Tibial nerve (tissue), 4 donors: Measurements from ENCODE around the gene CWF19L1. TPM values are rescaled to one million over a fixed set of nuclear protein-coding genes. Genes with fewer than 3 reads are reported as not detected.

ENCODE experiments used
- DNase-seq, 2 donors: peaks; one replicate each; pipeline ENCODE4 v3.0.0-alpha.2; 2019; ENCODE audit warnings: low spot score in 2 of 2
- H3K27ac ChIP-seq, 4 donors: fragments of 200-600 bp; sonication (generic) in 3 of 4; one replicate each; pipeline ENCODE4 v1.5.1; 2017 to 2019; ENCODE audit warnings: mild to moderate bottlenecking in 1 of 4
- H3K27me3 ChIP-seq, 2 donors: fragments of 200-600 bp; sonication (generic) in 1 of 2; one replicate each; pipeline versions ENCODE4 v1.5.1 to v1.6.0; 2017 to 2019
- H3K36me3 ChIP-seq, 3 donors: fragments of 200-600 bp; sonication (generic); one replicate each; pipeline ENCODE4 v1.5.1; 2018 to 2019
- H3K4me1 ChIP-seq, 4 donors: fragments of 200-600 bp; sonication (generic) in 3 of 4; one replicate each; pipeline ENCODE4 v1.5.1; 2017 to 2019
- H3K4me3 ChIP-seq, 4 donors: fragments of 200-600 bp; sonication (generic) in 3 of 4; one replicate each; pipeline ENCODE4 v1.5.1; 2017 to 2019; ENCODE audit warnings: mild to moderate bottlenecking in 1 of 4, moderate library complexity in 1 of 4
- H3K9me3 ChIP-seq, 4 donors: fragments of 200-600 bp; sonication (generic) in 3 of 4; one replicate each; pipeline ENCODE4 v1.5.1; 2017 to 2019
- CTCF ChIP-seq, 5 experiments: fragments of 200-600 bp in 3 of 5; fragments of 450-650 bp in 2 of 5; sonication (generic) in 3 of 5; IDR thresholded peaks; one replicate each; pipeline ENCODE4 v1.5.1; 2016 to 2019; ENCODE audit warnings: antibody characterized with exemption in 5 of 5, mild to moderate bottlenecking in 3 of 5, moderate library complexity in 2 of 5
- EP300 ChIP-seq, 2 donors: sonication (generic); formaldehyde crosslinking; IDR thresholded peaks; one replicate each; pipeline ENCODE4 v1.6.1; 2017; ENCODE audit warnings: antibody characterized with exemption in 2 of 2, mild to moderate bottlenecking in 1 of 2
- POLR2A ChIP-seq, 2 donors: fragments of 450-650 bp; IDR thresholded peaks; one replicate each; pipeline ENCODE4 v1.6.1; 2017; ENCODE audit warnings: antibody characterized with exemption in 2 of 2, mild to moderate bottlenecking in 2 of 2, moderate library complexity in 2 of 2
- WGBS, 2 donors: methylation state at CpG; one replicate each; pipeline ENCODE4 v1.1.5; 2018; 5-methylcytosine and 5-hydroxymethylcytosine counted together
- total RNA-seq, 4 donors: library from RNA; depleted of rRNA; stranded (reverse); fragments of >200 nt; gene quantifications; one replicate each; pipeline ENCODE4 v1.1.0, GENCODE V29; 2016

Gene CWF19L1
- total RNA-seq, 4 donors from 2014 or later = 21.9 to 35.9 (median 26.1) TPM

- Histone ChIP-seq H3K36me3 (peaks cover 0 to 41% (median 7%) of the 10 kb centered on the region in 3 donors), H3K27me3 (no peaks in the 10 kb centered on the region), H3K9me3 (no peaks in the 10 kb centered on the region), H3K27ac (peak overlapping the region; percentile 28 to 87 (median 76)), H3K4me1 (peaks cover 0 to 25% (median 7%) of the 10 kb centered on the region in 4 donors), H3K4me3 (peak overlapping the region; percentile 70 to 96 (median 94))
- TF ChIP-seq POLR2A (IDR thresholded peaks at IDR 0.05) = no peak
- TF ChIP-seq CTCF (IDR thresholded peaks at IDR 0.05) = no peak
- no peak for TF ChIP-seq EP300 (IDR thresholded peaks at IDR 0.05)
- WGBS, 2 donors = 57 to 66% methylated on average over 21 of the region's 21 CpGs
- no peak for DNase-seq
Observed at GRCh38 chr10:100229819-100230422, 37.5 kb downstream of the CWF19L1 start.

GRCh38 chr10:100223879-100224278, 43.6 kb downstream of the CWF19L1 start:
- WGBS, 2 donors = 85 to 94% methylated on average over 5 of the region's 5 CpGs
- Histone ChIP-seq H3K9me3 (no peaks in the 10 kb centered on the region), H3K36me3 (peaks cover 1 to 70% (median 6%) of the 10 kb centered on the region in 3 donors), H3K27me3 (no peaks in the 10 kb centered on the region), H3K4me1 (peaks cover 0 to 17% (median 7%) of the 10 kb centered on the region in 4 donors), H3K27ac (no peak overlapping the region), H3K4me3 (no peak overlapping the region)
- TF ChIP-seq EP300 (IDR thresholded peaks at IDR 0.05) = no peak
- TF ChIP-seq CTCF (IDR thresholded peaks at IDR 0.05) = no peak
- TF ChIP-seq POLR2A (IDR thresholded peaks at IDR 0.05) = no peak
- DNase-seq = no peak

DNA sequence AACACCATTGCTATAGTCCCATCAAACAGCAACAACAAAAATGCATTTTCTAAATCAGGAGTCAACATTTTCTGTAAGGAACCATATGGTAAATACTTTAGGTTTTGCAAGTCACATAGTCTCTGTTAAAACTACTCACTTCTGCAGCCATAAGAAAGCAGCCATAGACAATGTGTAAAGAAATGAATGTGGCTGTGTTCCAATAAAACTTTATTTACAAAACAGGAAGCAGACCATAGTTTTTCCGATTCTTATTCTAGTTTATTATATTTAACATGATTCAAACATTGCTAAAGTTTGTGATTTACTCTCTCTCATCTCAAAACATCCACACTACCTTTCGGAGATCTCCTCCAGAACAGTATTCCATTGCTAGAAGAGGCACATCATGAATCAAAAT, 44.9 kb downstream of the CWF19L1 start:
- WGBS, 2 donors = 98 to 99% methylated on average over 2 of the region's 2 CpGs
- H3K27ac ChIP-seq = no peak overlapping the region
- H3K4me3 ChIP-seq = no peak overlapping the region
- peaks cover 6 to 84% (median 6%) of the 10 kb centered on the region in 3 donors for H3K36me3 ChIP-seq
- TF ChIP-seq CTCF (IDR thresholded peaks at IDR 0.05) (no peak), EP300 (IDR thresholded peaks at IDR 0.05) (no peak), POLR2A (IDR thresholded peaks at IDR 0.05) (no peak)
- H3K4me1 ChIP-seq = peaks cover 0 to 4% (median under 1%) of the 10 kb centered on the region in 4 donors
- no peak for DNase-seq
- H3K27me3 ChIP-seq = no peaks in the 10 kb centered on the region
- H3K9me3 ChIP-seq = no peaks in the 10 kb centered on the region

GRCh38 chr10:100216006-100216405, 51.4 kb downstream of the CWF19L1 start:
- no peak overlapping the region for H3K27ac ChIP-seq
- no peak for TF ChIP-seq CTCF (IDR thresholded peaks at IDR 0.05)
- no peak for TF ChIP-seq EP300 (IDR thresholded peaks at IDR 0.05)
- TF ChIP-seq POLR2A (IDR thresholded peaks at IDR 0.05) = no peak
- no peak for DNase-seq
- peaks cover 3 to 92% (median 6%) of the 10 kb centered on the region in 3 donors for H3K36me3 ChIP-seq
- H3K27me3 ChIP-seq = no peaks in the 10 kb centered on the region
- no peaks in the 10 kb centered on the region for H3K9me3 ChIP-seq
- WGBS, 2 donors = 92% methylated on average over 2 of the region's 2 CpGs
- H3K4me3 ChIP-seq = no peak overlapping the region
- H3K4me1 ChIP-seq = no peaks in the 10 kb centered on the region

DNA sequence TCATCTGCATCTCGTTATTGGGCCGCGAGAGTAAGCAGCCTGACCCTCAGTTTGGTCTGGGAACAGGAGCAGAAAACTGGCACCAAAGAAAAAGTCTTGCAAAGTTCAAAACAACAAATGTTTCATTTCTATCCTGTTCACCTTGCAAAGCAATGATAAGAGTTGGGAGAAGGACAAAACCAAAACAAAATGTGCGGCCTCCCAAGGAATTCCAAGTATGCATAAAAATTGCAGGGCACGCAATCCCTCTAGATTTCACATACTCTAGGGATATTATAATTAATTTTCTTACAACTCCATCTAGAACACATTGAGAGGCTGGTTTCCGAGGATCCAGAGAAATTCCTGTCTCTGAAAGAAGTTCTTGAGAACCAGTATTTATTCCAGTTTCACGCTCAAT, 58.1 kb downstream of the CWF19L1 start:
- no peak for DNase-seq
- Histone ChIP-seq H3K27me3 (no peaks in the 10 kb centered on the region), H3K4me1 (peaks cover 0 to 4% (median 0%) of the 10 kb centered on the region in 4 donors), H3K27ac (peak overlapping the region in 2 of 4 donors; percentile 17 to 29), H3K4me3 (no peak overlapping the region), H3K9me3 (no peaks in the 10 kb centered on the region), H3K36me3 (peaks cover 0 to 71% (median 0%) of the 10 kb centered on the region in 3 donors)
- TF ChIP-seq EP300 (IDR thresholded peaks at IDR 0.05) (no peak), CTCF (IDR thresholded peaks at IDR 0.05) (no peak), POLR2A (IDR thresholded peaks at IDR 0.05) (no peak)
- WGBS, 2 donors = 48 to 49% methylated on average over 7 of the region's 7 CpGs
